Measurements from ENCODE around the gene PELI3. TPM values are rescaled to one million over a fixed set of nuclear protein-coding genes. Genes with fewer than 3 reads are reported as not detected.
A peak's percentile ranks its signal among the peaks of the same experiment; 100 is the strongest.

The PELI3 gene
- total RNA-seq, 8 experiments from 2014 or later = 5.4 to 16.9 (median 11.1) TPM

GRCh38 chr11:66480117-66480938 is 13.6 kb downstream of the PELI3 start, which contains the start of gene DPP3:
Gene DPP3 (plus strand): TSS chr11:66480434. CDS start chr11:66482201, 1,767 bp downstream.
- Histone ChIP-seq H3K4me1 (replicated peaks in 1 of 2) (no peaks in the 10 kb centered on the region), H3K27ac (peak within 1 kb of the TSS; percentile 73 to 81), H3K4me3 (peak within 1 kb of the TSS; percentile 51 to 70 (median 63))
- in situ Hi-C loops (cut with MboI; ENCODE audit: low pct_unique_long_range_greater_than_20kb in 2 of 9, low sequenced_read_pairs in 9 of 9, unreplicated experiment in 9 of 9) = no loop called here
- 0 to 40% (median 17%) methylated on average over 1 to 4 of the region's 62 CpGs; no CpG with 5 or more reads in 6 of the 10 experiments for WGBS, 10 experiments
- peak; percentile 85 to 98 (median 96) for ATAC-seq (replicated peaks in 6 of 8)

DNA sequence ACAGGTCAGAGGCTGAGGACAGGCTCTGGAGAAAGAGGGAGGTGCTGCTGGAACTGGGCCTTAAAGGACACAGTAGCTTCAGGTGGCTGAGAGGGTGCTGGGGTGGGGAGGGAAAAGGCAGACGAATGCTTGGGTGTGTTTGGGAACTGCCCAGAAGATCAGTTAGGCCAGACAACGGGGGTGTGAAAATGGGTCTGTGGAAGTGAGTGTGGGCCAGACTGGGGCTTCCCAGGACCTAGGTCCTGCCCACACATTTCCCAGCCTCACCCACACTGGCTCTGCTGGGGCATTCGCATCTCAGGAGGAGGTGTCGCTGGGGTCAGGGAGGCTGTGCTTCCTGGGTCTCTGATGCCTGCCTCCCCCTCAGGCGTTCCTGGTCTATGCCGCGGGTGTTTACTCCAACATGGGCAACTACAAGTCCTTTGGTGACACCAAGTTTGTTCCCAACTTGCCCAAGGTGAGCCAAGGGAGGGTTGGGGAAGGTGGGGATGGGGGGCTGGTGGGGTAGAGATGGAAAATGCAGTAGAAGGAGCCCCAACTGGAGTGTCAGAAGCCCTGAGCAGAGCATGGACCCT is 18.2 kb downstream of the PELI3 start:
- Histone ChIP-seq H3K4me1 (replicated peaks in 1 of 2) (no peaks in the 10 kb centered on the region), H3K27ac (no peak overlapping the region), H3K4me3 (no peak overlapping the region)
- WGBS, 10 experiments = 71 to 80% methylated on average over 2 to 4 of the region's 7 CpGs; no CpG with 5 or more reads in 8 of the 10 experiments
- ATAC-seq (replicated peaks in 6 of 8) = no peak
- in situ Hi-C loops (cut with MboI; ENCODE audit: low pct_unique_long_range_greater_than_20kb in 2 of 9, low sequenced_read_pairs in 9 of 9, unreplicated experiment in 9 of 9) = no loop called here

- ATAC-seq (replicated peaks in 6 of 8) = no peak
Measured at GRCh38 chr11:66488957-66489356, 22.3 kb downstream of the PELI3 start.

GRCh38 chr11:66489636-66490035 is 22.9 kb downstream of the PELI3 start:
- ATAC-seq (replicated peaks in 6 of 8) = no peak
- H3K27ac ChIP-seq = no peak overlapping the region
- H3K4me1 ChIP-seq (replicated peaks in 1 of 2) = no peaks in the 10 kb centered on the region
- in situ Hi-C loops (cut with MboI; ENCODE audit: low pct_unique_long_range_greater_than_20kb in 2 of 9, low sequenced_read_pairs in 9 of 9, unreplicated experiment in 9 of 9) = no loop called here
- WGBS, 10 experiments = no CpG with 5 or more reads among the region's 7 CpGs
- H3K4me3 ChIP-seq = no peak overlapping the region

More at GRCh38 chr11:66488957-66489356, 22.3 kb downstream of the PELI3 start:
- WGBS, 10 experiments = 80 to 100% (median 93%) methylated on average over 2 to 7 of the region's 10 CpGs; no CpG with 5 or more reads in 5 of the 10 experiments
- in situ Hi-C loops (cut with MboI; ENCODE audit: low pct_unique_long_range_greater_than_20kb in 2 of 9, low sequenced_read_pairs in 9 of 9, unreplicated experiment in 9 of 9) = no loop called here
- Histone ChIP-seq H3K4me1 (replicated peaks in 1 of 2) (no peaks in the 10 kb centered on the region), H3K4me3 (no peak overlapping the region), H3K27ac (no peak overlapping the region)

DNA sequence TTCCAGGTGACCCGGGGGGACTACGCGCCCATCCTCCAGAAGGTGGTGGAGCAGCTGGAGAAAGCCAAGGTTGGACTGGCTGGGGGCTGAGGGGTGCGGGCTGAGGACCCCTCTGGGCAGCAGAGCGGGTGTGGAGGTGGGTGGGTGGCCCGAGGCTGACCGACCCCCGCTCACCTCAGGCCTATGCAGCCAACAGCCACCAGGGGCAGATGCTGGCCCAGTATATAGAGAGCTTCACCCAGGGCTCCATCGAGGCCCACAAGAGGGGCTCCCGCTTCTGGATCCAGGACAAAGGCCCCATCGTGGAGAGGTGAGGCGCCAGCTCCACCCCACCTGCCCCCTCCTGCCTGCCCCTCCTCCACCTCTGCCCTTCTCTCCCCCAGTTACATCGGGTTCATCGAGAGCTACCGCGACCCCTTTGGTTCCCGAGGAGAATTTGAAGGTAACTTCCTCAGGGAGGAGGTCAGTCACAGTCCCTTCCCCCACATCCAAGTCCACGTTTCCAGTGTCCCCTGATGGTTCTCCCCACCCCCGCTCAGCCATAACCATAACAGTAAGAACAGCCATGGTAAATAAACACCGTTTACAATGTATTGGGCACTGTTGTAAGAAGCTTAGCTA is 24.7 kb downstream of the PELI3 start:
- in situ Hi-C loops (cut with MboI; ENCODE audit: low pct_unique_long_range_greater_than_20kb in 2 of 9, low sequenced_read_pairs in 9 of 9, unreplicated experiment in 9 of 9) = no loop called here
- 17 to 58% (median 36%) methylated on average over 1 to 2 of the region's 20 CpGs; no CpG with 5 or more reads in 7 of the 10 experiments for WGBS, 10 experiments
- ATAC-seq (replicated peaks in 6 of 8) = peak in 7 of 8 experiments; percentile 11 to 49 (median 19)
- Histone ChIP-seq H3K4me1 (replicated peaks in 1 of 2) (no peaks in the 10 kb centered on the region), H3K4me3 (no peak overlapping the region), H3K27ac (no peak overlapping the region)

- peak in 1 of 8 experiments; percentile 4 for ATAC-seq (replicated peaks in 6 of 8)
- Histone ChIP-seq H3K27ac (no peak overlapping the region), H3K4me3 (no peak overlapping the region), H3K4me1 (replicated peaks in 1 of 2) (no peaks in the 10 kb centered on the region)
- in situ Hi-C loops (cut with MboI; ENCODE audit: low pct_unique_long_range_greater_than_20kb in 2 of 9, low sequenced_read_pairs in 9 of 9, unreplicated experiment in 9 of 9) = no loop called here
- 100% methylated on average over 2 to 4 of the region's 10 CpGs; no CpG with 5 or more reads in 8 of the 10 experiments for WGBS, 10 experiments
Measured at GRCh38 chr11:66492161-66492865, 25.6 kb downstream of the PELI3 start.

DNA sequence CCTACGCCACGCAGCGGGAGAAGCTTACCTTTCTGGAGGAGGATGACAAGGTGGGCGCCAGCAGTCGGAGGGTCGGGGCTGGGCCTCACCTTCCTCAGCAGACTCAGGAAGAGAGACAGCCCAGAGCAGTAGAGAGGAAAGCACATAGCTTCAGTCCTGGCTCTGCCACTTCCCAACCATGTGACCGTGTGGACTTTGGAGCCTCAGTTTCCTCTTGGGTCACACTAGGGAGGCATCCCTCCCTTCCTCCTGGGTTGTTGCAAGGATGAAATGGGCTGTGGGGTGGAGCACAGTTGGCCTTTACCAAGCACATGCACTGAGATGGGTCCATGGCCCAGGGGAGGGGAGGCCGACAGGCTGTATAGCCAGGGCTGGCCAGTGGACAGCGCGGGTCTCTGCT is 26.4 kb downstream of the PELI3 start:
- in situ Hi-C loops (cut with MboI; ENCODE audit: low pct_unique_long_range_greater_than_20kb in 2 of 9, low sequenced_read_pairs in 9 of 9, unreplicated experiment in 9 of 9) = no loop called here
- WGBS, 10 experiments = 60 to 100% (median 93%) methylated on average over 1 to 7 of the region's 10 CpGs; no CpG with 5 or more reads in 4 of the 10 experiments
- H3K4me1 ChIP-seq (replicated peaks in 1 of 2) = no peaks in the 10 kb centered on the region
- peak in 1 of 8 experiments; percentile 12 for ATAC-seq (replicated peaks in 6 of 8)
- no peak overlapping the region for H3K27ac ChIP-seq
- H3K4me3 ChIP-seq = no peak overlapping the region

GRCh38 chr11:66494458-66494857 is 27.8 kb downstream of the PELI3 start:
- Histone ChIP-seq H3K4me1 (replicated peaks in 1 of 2) (no peaks in the 10 kb centered on the region), H3K4me3 (no peak overlapping the region), H3K27ac (no peak overlapping the region)
- ATAC-seq (replicated peaks in 6 of 8) = no peak
- WGBS, 10 experiments = 78 to 100% (median 80%) methylated on average over 1 to 4 of the region's 7 CpGs; no CpG with 5 or more reads in 7 of the 10 experiments
- in situ Hi-C loops (cut with MboI; ENCODE audit: low pct_unique_long_range_greater_than_20kb in 2 of 9, low sequenced_read_pairs in 9 of 9, unreplicated experiment in 9 of 9) = no loop called here

- 60 to 88% (median 70%) methylated on average over 1 to 5 of the region's 14 CpGs; no CpG with 5 or more reads in 6 of the 10 experiments for WGBS, 10 experiments
- Histone ChIP-seq H3K4me3 (no peak overlapping the region), H3K27ac (no peak overlapping the region), H3K4me1 (replicated peaks in 1 of 2) (no peaks in the 10 kb centered on the region)
- in situ Hi-C loops (cut with MboI; ENCODE audit: low pct_unique_long_range_greater_than_20kb in 2 of 9, low sequenced_read_pairs in 9 of 9, unreplicated experiment in 9 of 9) = no loop called here
- peak in 1 of 8 experiments; percentile 16 for ATAC-seq (replicated peaks in 6 of 8)
Measured at GRCh38 chr11:66494935-66495334, 28.2 kb downstream of the PELI3 start.

- Histone ChIP-seq H3K4me1 (replicated peaks in 1 of 2) (no peaks in the 10 kb centered on the region), H3K27ac (no peak overlapping the region), H3K4me3 (no peak overlapping the region)
- in situ Hi-C loops (cut with MboI; ENCODE audit: low pct_unique_long_range_greater_than_20kb in 2 of 9, low sequenced_read_pairs in 9 of 9, unreplicated experiment in 9 of 9) = no loop called here
- no peak for ATAC-seq (replicated peaks in 6 of 8)
- WGBS, 10 experiments = 40 to 100% (median 80%) methylated on average over 1 to 7 of the region's 17 CpGs; no CpG with 5 or more reads in 5 of the 10 experiments
Measured at GRCh38 chr11:66495401-66495854, 28.7 kb downstream of the PELI3 start.

DNA sequence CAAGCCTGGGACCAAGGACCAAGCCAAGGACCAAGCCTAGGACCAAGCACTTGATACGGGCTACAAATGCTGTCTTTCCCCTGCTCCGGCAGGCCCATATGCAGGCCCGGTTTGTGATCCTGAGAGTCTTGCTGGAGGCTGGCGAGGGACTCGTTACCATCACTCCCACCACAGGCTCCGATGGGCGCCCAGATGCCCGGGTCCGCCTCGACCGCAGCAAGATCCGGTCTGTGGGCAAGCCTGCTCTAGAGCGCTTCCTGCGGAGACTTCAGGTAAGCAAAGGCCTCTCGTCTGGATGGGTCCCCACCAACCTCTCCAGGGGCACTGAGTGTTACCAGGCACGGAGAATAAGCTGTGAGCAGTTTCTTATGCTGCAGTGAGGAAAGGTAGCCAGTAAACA is 30.5 kb downstream of the PELI3 start:
- Histone ChIP-seq H3K27ac (no peak overlapping the region), H3K4me3 (no peak overlapping the region), H3K4me1 (replicated peaks in 1 of 2) (no peaks in the 10 kb centered on the region)
- in situ Hi-C loops (cut with MboI; ENCODE audit: low pct_unique_long_range_greater_than_20kb in 2 of 9, low sequenced_read_pairs in 9 of 9, unreplicated experiment in 9 of 9) = no loop called here
- ATAC-seq (replicated peaks in 6 of 8) = no peak
- WGBS, 10 experiments = 93 to 100% (median 94%) methylated on average over 1 to 3 of the region's 16 CpGs; no CpG with 5 or more reads in 7 of the 10 experiments

- H3K27ac ChIP-seq = no peak overlapping the region
- in situ Hi-C loops (cut with MboI; ENCODE audit: low pct_unique_long_range_greater_than_20kb in 2 of 9, low sequenced_read_pairs in 9 of 9, unreplicated experiment in 9 of 9) = no loop called here
- no peak overlapping the region for H3K4me3 ChIP-seq
- no peaks in the 10 kb centered on the region for H3K4me1 ChIP-seq (replicated peaks in 1 of 2)
- ATAC-seq (replicated peaks in 6 of 8) = no peak
- WGBS, 10 experiments = 69 to 100% (median 97%) methylated on average over 1 to 5 of the region's 5 CpGs; no CpG with 5 or more reads in 2 of the 10 experiments
Measured at GRCh38 chr11:66498506-66498905, 31.8 kb downstream of the PELI3 start.
